Mammary epithelial cell (primary cell): Measurements from ENCODE around the gene ZNF182.
"Not testable (repeated sequence)": the region's sequence is repeated elsewhere in the genome, so short reads cannot be mapped to it uniquely, and the experiment has no call there.

Experiments used
- CTCF ChIP-seq, 2 donors: IDR thresholded peaks in 1 of 2; conservative IDR thresholded peaks in 1 of 2; 2 replicates each; pipeline ENCODE4 v1.5.1; 2011 to 2012; ENCODE audit warnings: inconsistent platforms in 2 of 2, low read length in 2 of 2, mild to moderate bottlenecking in 2 of 2, control low read depth in 1 of 2, low read depth in 1 of 2; ENCODE audit not compliant: insufficient read depth in 1 of 2; ENCODE audit errors: extremely low read depth in 1 of 2
- EZH2 ChIP-seq: IDR thresholded peaks from 2 replicates; pipeline ENCODE4 v1.6.1; 2012; ENCODE audit warnings: low read length, inconsistent platforms, borderline replicate concordance

GRCh38 chrX:48006688-48007087 lies 2.9 kb upstream of the ZNF182 start, which contains the start of gene SPACA5:
- TF ChIP-seq CTCF (conservative IDR thresholded peaks at IDR 0.05 in 1 of 2, IDR thresholded peaks at IDR 0.05 in 1 of 2; ENCODE audit: extremely low read depth in 1 of 2, insufficient read depth in 1 of 2, low read depth in 1 of 2, low read length in 2 of 2); EZH2: not testable (repeated sequence)
